HepG2 (cell line): ENCODE measurements around the gene PDCD2L. TPM values are rescaled to one million over a fixed set of nuclear protein-coding genes. Genes with fewer than 3 reads are reported as not detected.

Experiments used
- AGO2 ChIP-seq: fragments of 200-400 bp; formaldehyde crosslinking; optimal IDR thresholded peaks from 2 replicates; pipeline ENCODE3; 2017; ENCODE audit warnings: mild to moderate bottlenecking, low read depth, low read length, moderate library complexity
- ARID2 ChIP-seq: sonication (generic); formaldehyde crosslinking; IDR thresholded peaks from 2 replicates; pipeline ENCODE4 v1.8.1; 2022; ENCODE audit warnings: mild to moderate bottlenecking, missing genetic modification reagents, borderline replicate concordance
- ATF1 ChIP-seq: IDR thresholded peaks from 2 replicates; pipeline ENCODE4 v1.6.1; 2016; ENCODE audit warnings: mild to moderate bottlenecking, control low read depth
- CENPBD1 ChIP-seq: sonication (generic); formaldehyde crosslinking; IDR thresholded peaks from 2 replicates; pipeline ENCODE4 v1.8.0; 2022; ENCODE audit warnings: missing genetic modification reagents, low read depth, mild to moderate bottlenecking, borderline replicate concordance
- HDAC6 ChIP-seq: fragments of 200-600 bp; sonication (generic); IDR thresholded peaks from 2 replicates; pipeline ENCODE4 v1.7.0; 2017; ENCODE audit warnings: mild to moderate bottlenecking, antibody characterized with exemption, low read length, low read depth
- PTBP1 ChIP-seq: fragments of 200-400 bp; formaldehyde crosslinking; IDR thresholded peaks from 2 replicates; pipeline ENCODE4 v1.6.1; 2018; ENCODE audit warnings: low read length, low read depth; ENCODE audit not compliant: poor library complexity, severe bottlenecking
- RAD51 ChIP-seq: fragments of 450-650 bp; IDR thresholded peaks from 2 replicates; pipeline ENCODE4 v1.6.1; 2016; ENCODE audit warnings: borderline replicate concordance
- RBFOX2 ChIP-seq: fragments of 200-400 bp; formaldehyde crosslinking; IDR thresholded peaks from 2 replicates; pipeline ENCODE4 v1.6.1; 2017; ENCODE audit warnings: low read depth, mild to moderate bottlenecking, low read length
- SMARCC2 ChIP-seq: fragments of 450-650 bp; IDR thresholded peaks from 2 replicates; pipeline ENCODE4 v1.6.1; 2017; ENCODE audit warnings: antibody characterized with exemption, mild to moderate bottlenecking
- TCF7 ChIP-seq: sonication (generic); IDR thresholded peaks from 2 replicates; pipeline ENCODE4 v1.6.1; 2016; ENCODE audit warnings: antibody characterized with exemption, low read depth
- ZNF274 ChIP-seq: sonication (generic); formaldehyde crosslinking; IDR thresholded peaks from 2 replicates; pipeline ENCODE4 v1.5.1; 2020; ENCODE audit warnings: mild to moderate bottlenecking, missing genetic modification reagents
- ZNF530 ChIP-seq: sonication (generic); formaldehyde crosslinking; IDR thresholded peaks from 2 replicates; pipeline ENCODE4 v1.5.0; 2020; ENCODE audit warnings: low read depth, mild to moderate bottlenecking, missing genetic modification reagents
- ZNF770 ChIP-seq: sonication (generic); formaldehyde crosslinking; IDR thresholded peaks from 2 replicates; pipeline ENCODE4 v1.5.0; 2020; ENCODE audit warnings: mild to moderate bottlenecking, missing genetic modification reagents
- polyA plus RNA-seq, 8 experiments: library from polyadenylated mRNA; depleted of rRNA in 3 of 8; stranded (reverse) in 7 of 8; unstranded in 1 of 8; fragments of >200 nt; fragmentation: Illumina TruSeq in 4 of 8; extraction: Trizol in 4 of 8; gene quantifications; 2 replicates each; pipeline versions ENCODE4 v1.2.1 to v1.2.3, GENCODE V29; 2011 to 2016; ENCODE audit warnings: low read depth in 4 of 8, missing spikeins in 1 of 8, mixed read lengths in 1 of 8; ENCODE audit not compliant: insufficient read depth in 1 of 8
- total RNA-seq, 5 experiments: library from RNA; depleted of rRNA; stranded (reverse); fragments of >200 nt; fragmentation: Illumina TruSeq; extraction: Trizol; gene quantifications; 2 replicates each; pipeline ENCODE4 v1.2.3, GENCODE V29; 2016; ENCODE audit warnings: low read depth in 1 of 5
- TF ChIP-seq, protein P1 (sequence below): sonication (generic); formaldehyde crosslinking; conservative IDR thresholded peaks from 2 replicates; pipeline ENCODE4 v1.4.0; 2020; ENCODE audit warnings: mild to moderate bottlenecking, missing genetic modification reagents, moderate library complexity
- TF ChIP-seq, protein P2 (sequence below): IDR thresholded peaks from 2 replicates; pipeline ENCODE4 v1.6.1; 2012; ENCODE audit warnings: low read length, improper control_type of control experiment
- TF ChIP-seq, protein P3 (sequence below): sonication (generic); formaldehyde crosslinking; IDR thresholded peaks from 2 replicates; pipeline ENCODE4 v1.5.0; 2020; ENCODE audit warnings: missing genetic modification reagents
- TF ChIP-seq, protein P4 (sequence below): sonication (generic); formaldehyde crosslinking; IDR thresholded peaks from 2 replicates; pipeline ENCODE4 v1.4.0; 2020; ENCODE audit warnings: missing genetic modification reagents

PDCD2L gene
- total and polyA plus RNA-seq, 2 of the 13 experiments (the other 11 are each of a cell fraction or from before 2014, with no cell fraction given): 29.3 to 35.2 TPM

DNA sequence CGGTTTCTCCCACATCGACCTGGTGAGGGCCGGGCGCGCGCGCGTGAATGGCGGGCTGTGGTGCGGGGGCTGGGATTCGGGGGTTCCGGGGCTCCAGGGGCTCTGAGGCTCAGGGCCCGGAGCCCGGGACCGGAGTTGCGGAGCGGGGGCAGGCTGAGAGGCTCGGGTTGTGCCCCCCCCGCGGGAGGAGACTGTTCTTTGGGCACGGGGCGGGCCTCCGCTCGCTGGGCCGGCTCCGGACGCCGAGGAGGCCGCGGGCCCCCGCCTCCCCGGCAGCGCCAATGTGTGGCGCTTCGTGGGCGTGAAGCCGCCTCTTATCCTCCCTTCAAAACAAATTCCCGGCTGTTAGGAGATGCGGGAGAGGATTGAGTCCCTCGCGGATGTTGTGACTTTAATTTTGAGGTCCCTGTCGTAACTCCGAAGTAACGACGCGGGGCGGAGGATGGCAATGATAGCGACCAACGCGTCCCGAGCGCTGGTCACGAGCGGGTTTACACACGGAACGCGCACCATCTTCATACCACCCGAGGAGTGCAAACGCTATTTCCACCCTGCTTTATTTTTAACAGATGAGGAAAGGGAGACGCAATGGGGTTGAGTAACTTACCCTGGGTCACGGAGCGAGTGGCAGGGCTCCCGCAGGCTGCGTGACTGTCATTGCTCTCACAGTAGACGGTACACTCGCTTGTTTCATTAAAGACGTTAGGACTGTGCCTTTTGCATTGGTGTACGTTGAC lies 24.5 kb downstream of the PDCD2L start (continued):
- TF ChIP-seq RAD51: no peak
- no peak for TF ChIP-seq ARID2
- no peak for TF ChIP-seq PTBP1
- TF ChIP-seq CENPBD1: no peak
- no peak for TF ChIP-seq ATF1 (CRISPR knock-in tag)
- TF ChIP-seq SMARCC2: no peak
- peak; percentile 82 for TF ChIP-seq AGO2
- peak; percentile 73 for TF ChIP-seq RBFOX2
- TF ChIP-seq, protein P1, sequence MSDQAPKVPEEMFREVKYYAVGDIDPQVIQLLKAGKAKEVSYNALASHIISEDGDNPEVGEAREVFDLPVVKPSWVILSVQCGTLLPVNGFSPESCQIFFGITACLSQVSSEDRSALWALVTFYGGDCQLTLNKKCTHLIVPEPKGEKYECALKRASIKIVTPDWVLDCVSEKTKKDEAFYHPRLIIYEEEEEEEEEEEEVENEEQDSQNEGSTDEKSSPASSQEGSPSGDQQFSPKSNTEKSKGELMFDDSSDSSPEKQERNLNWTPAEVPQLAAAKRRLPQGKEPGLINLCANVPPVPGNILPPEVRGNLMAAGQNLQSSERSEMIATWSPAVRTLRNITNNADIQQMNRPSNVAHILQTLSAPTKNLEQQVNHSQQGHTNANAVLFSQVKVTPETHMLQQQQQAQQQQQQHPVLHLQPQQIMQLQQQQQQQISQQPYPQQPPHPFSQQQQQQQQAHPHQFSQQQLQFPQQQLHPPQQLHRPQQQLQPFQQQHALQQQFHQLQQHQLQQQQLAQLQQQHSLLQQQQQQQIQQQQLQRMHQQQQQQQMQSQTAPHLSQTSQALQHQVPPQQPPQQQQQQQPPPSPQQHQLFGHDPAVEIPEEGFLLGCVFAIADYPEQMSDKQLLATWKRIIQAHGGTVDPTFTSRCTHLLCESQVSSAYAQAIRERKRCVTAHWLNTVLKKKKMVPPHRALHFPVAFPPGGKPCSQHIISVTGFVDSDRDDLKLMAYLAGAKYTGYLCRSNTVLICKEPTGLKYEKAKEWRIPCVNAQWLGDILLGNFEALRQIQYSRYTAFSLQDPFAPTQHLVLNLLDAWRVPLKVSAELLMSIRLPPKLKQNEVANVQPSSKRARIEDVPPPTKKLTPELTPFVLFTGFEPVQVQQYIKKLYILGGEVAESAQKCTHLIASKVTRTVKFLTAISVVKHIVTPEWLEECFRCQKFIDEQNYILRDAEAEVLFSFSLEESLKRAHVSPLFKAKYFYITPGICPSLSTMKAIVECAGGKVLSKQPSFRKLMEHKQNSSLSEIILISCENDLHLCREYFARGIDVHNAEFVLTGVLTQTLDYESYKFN: 0 out of 2 replicates have a peak, but pooled peaks have one; percentile 0
- no peak for TF ChIP-seq HDAC6
- TF ChIP-seq ZNF530 (CRISPR knock-in tag): no peak
- TF ChIP-seq, protein P2, sequence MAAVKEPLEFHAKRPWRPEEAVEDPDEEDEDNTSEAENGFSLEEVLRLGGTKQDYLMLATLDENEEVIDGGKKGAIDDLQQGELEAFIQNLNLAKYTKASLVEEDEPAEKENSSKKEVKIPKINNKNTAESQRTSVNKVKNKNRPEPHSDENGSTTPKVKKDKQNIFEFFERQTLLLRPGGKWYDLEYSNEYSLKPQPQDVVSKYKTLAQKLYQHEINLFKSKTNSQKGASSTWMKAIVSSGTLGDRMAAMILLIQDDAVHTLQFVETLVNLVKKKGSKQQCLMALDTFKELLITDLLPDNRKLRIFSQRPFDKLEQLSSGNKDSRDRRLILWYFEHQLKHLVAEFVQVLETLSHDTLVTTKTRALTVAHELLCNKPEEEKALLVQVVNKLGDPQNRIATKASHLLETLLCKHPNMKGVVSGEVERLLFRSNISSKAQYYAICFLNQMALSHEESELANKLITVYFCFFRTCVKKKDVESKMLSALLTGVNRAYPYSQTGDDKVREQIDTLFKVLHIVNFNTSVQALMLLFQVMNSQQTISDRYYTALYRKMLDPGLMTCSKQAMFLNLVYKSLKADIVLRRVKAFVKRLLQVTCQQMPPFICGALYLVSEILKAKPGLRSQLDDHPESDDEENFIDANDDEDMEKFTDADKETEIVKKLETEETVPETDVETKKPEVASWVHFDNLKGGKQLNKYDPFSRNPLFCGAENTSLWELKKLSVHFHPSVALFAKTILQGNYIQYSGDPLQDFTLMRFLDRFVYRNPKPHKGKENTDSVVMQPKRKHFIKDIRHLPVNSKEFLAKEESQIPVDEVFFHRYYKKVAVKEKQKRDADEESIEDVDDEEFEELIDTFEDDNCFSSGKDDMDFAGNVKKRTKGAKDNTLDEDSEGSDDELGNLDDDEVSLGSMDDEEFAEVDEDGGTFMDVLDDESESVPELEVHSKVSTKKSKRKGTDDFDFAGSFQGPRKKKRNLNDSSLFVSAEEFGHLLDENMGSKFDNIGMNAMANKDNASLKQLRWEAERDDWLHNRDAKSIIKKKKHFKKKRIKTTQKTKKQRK: no peak
- no peak for TF ChIP-seq TCF7
- no peak for TF ChIP-seq ZNF274
- TF ChIP-seq, protein P3, sequence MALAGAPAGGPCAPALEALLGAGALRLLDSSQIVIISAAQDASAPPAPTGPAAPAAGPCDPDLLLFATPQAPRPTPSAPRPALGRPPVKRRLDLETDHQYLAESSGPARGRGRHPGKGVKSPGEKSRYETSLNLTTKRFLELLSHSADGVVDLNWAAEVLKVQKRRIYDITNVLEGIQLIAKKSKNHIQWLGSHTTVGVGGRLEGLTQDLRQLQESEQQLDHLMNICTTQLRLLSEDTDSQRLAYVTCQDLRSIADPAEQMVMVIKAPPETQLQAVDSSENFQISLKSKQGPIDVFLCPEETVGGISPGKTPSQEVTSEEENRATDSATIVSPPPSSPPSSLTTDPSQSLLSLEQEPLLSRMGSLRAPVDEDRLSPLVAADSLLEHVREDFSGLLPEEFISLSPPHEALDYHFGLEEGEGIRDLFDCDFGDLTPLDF (CRISPR knock-in tag): no peak
- TF ChIP-seq, protein P4, sequence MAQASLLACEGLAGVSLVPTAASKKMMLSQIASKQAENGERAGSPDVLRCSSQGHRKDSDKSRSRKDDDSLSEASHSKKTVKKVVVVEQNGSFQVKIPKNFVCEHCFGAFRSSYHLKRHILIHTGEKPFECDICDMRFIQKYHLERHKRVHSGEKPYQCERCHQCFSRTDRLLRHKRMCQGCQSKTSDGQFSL (CRISPR knock-in tag): 0 out of 2 replicates have a peak, but pooled peaks have one; percentile 2
- peak; percentile 52; the same call in 1 of the 2 replicates for TF ChIP-seq ZNF770 (CRISPR knock-in tag)
